MCF 10A (cell line): ENCODE measurements around the gene RTL1. TPM values are rescaled to one million over a fixed set of nuclear protein-coding genes. Genes with fewer than 3 reads are reported as not detected.

Source experiments
- BruUV-seq: library from RNA; stranded (reverse); fragments of 400-500 nt; replicated peaks from 2 replicates; lab custom pipeline; 2021; lab: Mats Ljungman, UMichigan
- CTCF ChIA-PET: fragments of 300-600 bp; sonication (Branson Sonifier 250); formaldehyde crosslinking; extraction: SDS; loops from one replicate; lab custom pipeline; 2021; ENCODE audit warnings: antibody characterized with exemption, inconsistent platforms; lab: Yijun Ruan, JAX
- POLR2A ChIA-PET: fragments of 300-600, 350-650 bp; sonication (Branson Sonifier 250); formaldehyde crosslinking; extraction: SDS; loops from one replicate; lab custom pipeline; 2020; ENCODE audit warnings: antibody characterized with exemption, inconsistent platforms; lab: Yijun Ruan, JAX
- DNase-seq: peaks from one replicate; pipeline ENCODE4 v3.0.0-alpha.2; 2018; ENCODE audit not compliant: unreplicated experiment
- H3K27ac Mint-ChIP-seq: one replicate; pipeline ENCODE4 v1.8.0; 2022; ENCODE audit warnings: mild to moderate bottlenecking, low read depth, mixed read lengths; ENCODE audit not compliant: unreplicated experiment
- H3K27me3 Mint-ChIP-seq: one replicate; pipeline ENCODE4 v1.8.0; 2022; ENCODE audit warnings: mixed read lengths; ENCODE audit not compliant: insufficient read depth, unreplicated experiment
- H3K36me3 Mint-ChIP-seq: one replicate; pipeline ENCODE4 v1.8.0; 2022; ENCODE audit warnings: mild to moderate bottlenecking, moderate library complexity, mixed read lengths; ENCODE audit not compliant: insufficient read depth, unreplicated experiment
- H3K4me1 Mint-ChIP-seq: one replicate; pipeline ENCODE4 v1.8.0; 2022; ENCODE audit warnings: mixed read lengths; ENCODE audit not compliant: insufficient read depth, unreplicated experiment
- H3K4me3 Mint-ChIP-seq: one replicate; pipeline ENCODE4 v1.8.0; 2022; ENCODE audit warnings: mild to moderate bottlenecking, moderate library complexity, mixed read lengths; ENCODE audit not compliant: unreplicated experiment
- H3K9me3 Mint-ChIP-seq: one replicate; pipeline ENCODE4 v1.8.0; 2022; ENCODE audit warnings: mixed read lengths; ENCODE audit not compliant: unreplicated experiment
- CTCF ChIP-seq: fragments of 200-600 bp; IDR thresholded peaks from one replicate; pipeline ENCODE4 v1.8.0; 2022; ENCODE audit warnings: antibody characterized with exemption, mild to moderate bottlenecking; ENCODE audit not compliant: unreplicated experiment
- intact Hi-C: fragments of 100-400 bp; cut with micrococcal nuclease; formaldehyde crosslinking; loops from 2 replicates; pipeline ENCODE4 v1.14.1; 2022
- total RNA-seq: library from RNA; stranded (reverse); gene quantifications from 2 replicates; pipeline ENCODE4 v1.2.3, GENCODE V29; 2022

RTL1 gene
- total RNA-seq, 1 experiment from 2014 or later, result not detected

GRCh38 chr14:100901391-100902183 lies 1.9 kb downstream of the RTL1 start:
- peaks cover 92% of the 10 kb centered on the region for H3K27me3 Mint-ChIP-seq
- ChIA-PET CTCF (interaction anchor here (0.6 to 1.4 kb wide), 10 partner anchors 20 to 695 kb away, joined by 3 to 8 read pairs (median 3); no protein-coding TSS in a partner anchor), POLR2A (no interaction called here)
- no peaks in the 10 kb centered on the region for H3K9me3 Mint-ChIP-seq
- H3K4me1 Mint-ChIP-seq, result peaks cover 5% of the 10 kb centered on the region
- no peaks in the 10 kb centered on the region for H3K36me3 Mint-ChIP-seq
- no peak overlapping the region for H3K27ac Mint-ChIP-seq
- intact Hi-C loops, result loop anchor here (1.0 to 5.0 kb wide), 8 partner anchors 50 to 766 kb away; no protein-coding TSS in a partner anchor
- TF ChIP-seq CTCF, result no peak
- DNase-seq, result no peak
- no peak overlapping the region for H3K4me3 Mint-ChIP-seq
- BruUV-seq, result no TSS peak

- ChIA-PET POLR2A (no interaction called here), CTCF (interaction anchor here (0.6 to 1.4 kb wide), 10 partner anchors 18 to 696 kb away, joined by 3 to 8 read pairs (median 4); no protein-coding TSS in a partner anchor)
- Mint-ChIP-seq H3K4me3 (no peak overlapping the region), H3K36me3 (no peaks in the 10 kb centered on the region), H3K9me3 (no peaks in the 10 kb centered on the region), H3K4me1 (peaks cover 5% of the 10 kb centered on the region), H3K27me3 (peaks cover 92% of the 10 kb centered on the region), H3K27ac (no peak overlapping the region)
- DNase-seq, result peak; percentile 35
- peak; percentile 40 for TF ChIP-seq CTCF
- no TSS peak for BruUV-seq
- intact Hi-C loops, result loop anchor here (1.0 to 5.0 kb wide), 7 partner anchors 50 to 766 kb away; no protein-coding TSS in a partner anchor
Observed at GRCh38 chr14:100900837-100901390, 2.6 kb downstream of the RTL1 start.

GRCh38 chr14:100899884-100900771 lies 3.4 kb downstream of the RTL1 start:
- ChIA-PET CTCF (interaction anchor here (0.5 to 1.4 kb wide), 8 partner anchors 19 to 366 kb away, joined by 3 to 4 read pairs (median 3); no protein-coding TSS in a partner anchor), POLR2A (no interaction called here)
- TF ChIP-seq CTCF, result no peak
- no peaks in the 10 kb centered on the region for H3K9me3 Mint-ChIP-seq
- DNase-seq, result no peak
- H3K36me3 Mint-ChIP-seq, result no peaks in the 10 kb centered on the region
- no peak overlapping the region for H3K4me3 Mint-ChIP-seq
- H3K4me1 Mint-ChIP-seq, result peaks cover 5% of the 10 kb centered on the region
- peaks cover 92% of the 10 kb centered on the region for H3K27me3 Mint-ChIP-seq
- no peak overlapping the region for H3K27ac Mint-ChIP-seq
- intact Hi-C loops, result loop anchor here (2.0 to 5.0 kb wide), 5 partner anchors 172 to 767 kb away; no protein-coding TSS in a partner anchor
- BruUV-seq, result no TSS peak
